Bronchial epithelial cell (primary cell): ENCODE data around the gene NCAM1. TPM values are rescaled to one million over a fixed set of nuclear protein-coding genes. Genes with fewer than 3 reads are reported as not detected.

Experiments
- DNase-seq: peaks from one replicate; pipeline ENCODE4 v3.0.0-alpha.2; 2010; ENCODE audit warnings: low read depth
- FAIRE-seq: peaks from 2 replicates; lab custom pipeline; 2011; peaks lifted over from hg19 to GRCh38; lab: Jason Lieb, UNC
- H3K27me3 ChIP-seq: 2 replicates; pipeline ENCODE4 v1.5.1; 2011; ENCODE audit warnings: low read length; ENCODE audit not compliant: control insufficient read depth, insufficient read depth
- H3K36me3 ChIP-seq: 2 replicates; pipeline ENCODE4 v1.5.1; 2011; ENCODE audit warnings: low read length; ENCODE audit not compliant: control insufficient read depth, insufficient read depth
- H3K4me3 ChIP-seq: 2 replicates; pipeline ENCODE4 v1.5.1; 2011; ENCODE audit warnings: mild to moderate bottlenecking, low read depth, low read length, control low read depth
- CTCF ChIP-seq: IDR thresholded peaks from 2 replicates; pipeline ENCODE4 v1.5.1; 2011; ENCODE audit warnings: mild to moderate bottlenecking, moderate library complexity, low read length, control low read depth, inconsistent platforms; ENCODE audit not compliant: insufficient read depth, severe bottlenecking
- total RNA-seq: library from RNA; depleted of rRNA; stranded (reverse); fragments of >200 nt; gene quantifications from 2 replicates; pipeline ENCODE4 v1.2.1, GENCODE V29; 2014

Gene NCAM1
- total RNA-seq, 1 donor from 2014 or later = under 0.01 TPM

- FAIRE-seq (no peak), DNase-seq (no peak)
- no peak for TF ChIP-seq CTCF
- Histone ChIP-seq H3K27me3 (no peaks in the 10 kb centered on the region), H3K36me3 (no peaks in the 10 kb centered on the region), H3K4me3 (no peak overlapping the region)
Measured at GRCh38 chr11:112949781-112950575, 11.2 kb upstream of the NCAM1 start.

GRCh38 chr11:112958670-112959069 is 2.5 kb upstream of the NCAM1 start:
- no peaks in the 10 kb centered on the region for H3K36me3 ChIP-seq
- peaks cover 23% of the 10 kb centered on the region for H3K27me3 ChIP-seq
- H3K4me3 ChIP-seq = no peak overlapping the region
- FAIRE-seq (no peak), DNase-seq (peak; percentile 35)
- no peak for TF ChIP-seq CTCF

- Histone ChIP-seq H3K27me3 (peaks cover 25% of the 10 kb centered on the region), H3K36me3 (no peaks in the 10 kb centered on the region), H3K4me3 (peak overlapping the region; percentile 12)
- DNase-seq (no peak), FAIRE-seq (no peak)
- no peak for TF ChIP-seq CTCF
Measured at GRCh38 chr11:112961751-112962578, 745 bp downstream of the NCAM1 start.

GRCh38 chr11:112962579-112963367 is 1.6 kb downstream of the NCAM1 start:
- TF ChIP-seq CTCF = no peak
- DNase-seq (no peak), FAIRE-seq (no peak)
- no peaks in the 10 kb centered on the region for H3K36me3 ChIP-seq
- H3K4me3 ChIP-seq = no peak overlapping the region
- H3K27me3 ChIP-seq = peaks cover 26% of the 10 kb centered on the region

- Histone ChIP-seq H3K36me3 (no peaks in the 10 kb centered on the region), H3K4me3 (no peak overlapping the region), H3K27me3 (peaks cover 27% of the 10 kb centered on the region)
- FAIRE-seq (no peak), DNase-seq (no peak)
- TF ChIP-seq CTCF = no peak
Measured at GRCh38 chr11:112963368-112963955, 2.2 kb downstream of the NCAM1 start.
